DMS153 treated with DMSO at 0.1 percent for 48 hours (cell line): ENCODE data around the gene AMTN.

Experiments
- DNase-seq: peaks from one replicate; lab custom pipeline; 2025; ENCODE audit not compliant: unreplicated experiment; lab: John Stamatoyannopoulos, UW

The AMTN gene

GRCh38 chr4:70559211-70559830 is 41.0 kb downstream of the AMTN start:
- DNase-seq, result peak; percentile 29

GRCh38 chr4:70559924-70560323 is 41.6 kb downstream of the AMTN start:
- no peak for DNase-seq

DNA sequence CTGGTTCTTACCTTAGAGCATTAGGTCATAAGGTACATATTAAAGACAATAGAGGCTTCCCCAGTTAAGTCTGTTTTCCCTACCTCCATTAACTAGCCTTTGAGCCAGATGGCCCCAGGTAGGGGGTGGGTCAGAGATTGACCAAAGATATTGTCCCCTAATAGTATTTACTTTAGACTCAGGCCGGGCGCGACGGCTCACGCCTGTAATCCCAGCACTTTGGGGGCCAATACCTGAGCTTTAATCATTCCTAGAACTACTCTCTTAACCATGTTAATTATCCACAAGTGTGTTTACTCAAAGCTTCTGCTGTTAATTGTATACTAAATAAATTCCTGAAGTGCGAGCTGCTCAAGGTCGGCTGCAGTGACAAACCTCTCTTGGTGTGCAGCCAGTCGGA is 45.7 kb downstream of the AMTN start:
- DNase-seq, result no peak

GRCh38 chr4:70570796-70571195 is 52.4 kb downstream of the AMTN start:
- DNase-seq, result no peak

GRCh38 chr4:70571772-70572171 is 53.4 kb downstream of the AMTN start:
- DNase-seq, result no peak

GRCh38 chr4:70575964-70576363 is 57.6 kb downstream of the AMTN start:
- no peak for DNase-seq

DNA sequence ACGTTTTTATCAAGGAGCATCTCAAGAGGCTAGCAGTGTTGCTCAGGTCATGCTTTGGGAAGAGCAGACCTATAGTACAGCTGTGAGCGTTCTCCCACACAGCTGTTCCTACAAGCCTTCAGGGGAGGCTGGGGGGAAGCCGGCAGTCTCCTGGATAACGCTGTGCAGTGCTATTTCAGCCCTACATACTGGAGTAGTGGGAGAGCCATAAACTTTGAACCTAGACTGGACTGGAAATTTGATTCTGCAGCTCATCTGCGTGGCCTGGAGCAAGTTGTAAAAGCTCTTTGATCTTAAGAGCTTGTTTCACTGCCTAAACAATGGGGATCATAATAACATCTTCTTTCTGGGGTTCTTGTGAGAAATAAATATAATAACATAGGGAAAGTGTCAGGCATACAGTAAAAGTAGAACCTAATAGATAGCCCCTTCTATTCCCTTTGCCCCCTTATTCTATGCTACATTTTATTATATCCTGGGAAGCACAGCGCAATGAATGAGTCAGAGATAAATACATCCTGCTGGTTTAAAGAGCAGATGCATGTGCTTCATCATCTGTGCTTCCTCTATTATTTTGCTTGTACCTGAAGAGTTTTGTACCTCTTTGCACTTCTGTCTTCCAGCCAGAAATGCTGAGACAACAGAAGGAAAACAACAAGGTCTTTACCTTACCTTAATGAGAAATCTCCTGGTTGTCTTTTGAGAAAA is 59.0 kb downstream of the AMTN start:
- DNase-seq, result no peak

DNA sequence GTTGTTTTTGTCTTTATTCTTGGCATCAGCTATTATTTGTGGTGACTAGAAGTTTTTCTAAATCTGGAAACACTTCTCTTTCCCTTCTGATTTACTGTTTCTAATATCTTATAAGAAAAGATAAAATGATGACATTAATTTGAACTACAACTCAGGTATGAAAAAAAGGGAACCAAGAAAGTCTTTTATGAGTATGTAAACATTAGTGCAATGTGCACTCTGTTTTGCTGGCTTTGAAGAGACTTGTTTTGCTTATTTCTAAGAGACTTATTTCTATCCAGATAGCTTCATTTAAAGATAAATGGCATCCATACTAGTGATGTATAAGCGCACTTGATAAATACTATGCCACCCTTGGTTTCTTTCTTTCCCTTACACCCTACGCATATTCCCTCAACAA is 63.6 kb downstream of the AMTN start:
- DNase-seq, result no peak
